Tibial nerve (tissue), 4 donors: ENCODE data around the gene TEKTIP1. TPM values are rescaled to one million over a fixed set of nuclear protein-coding genes. Genes with fewer than 3 reads are reported as not detected.
"Not testable (repeated sequence)": the region's sequence is repeated elsewhere in the genome, so short reads cannot be mapped to it uniquely, and the experiment has no call there.

ENCODE experiments used
- DNase-seq, 2 donors: peaks; one replicate each; pipeline ENCODE4 v3.0.0-alpha.2; 2019; ENCODE audit warnings: low spot score in 2 of 2
- H3K27ac ChIP-seq, 4 donors: fragments of 200-600 bp; sonication (generic) in 3 of 4; one replicate each; pipeline ENCODE4 v1.5.1; 2017 to 2019; ENCODE audit warnings: mild to moderate bottlenecking in 1 of 4
- H3K27me3 ChIP-seq, 2 donors: fragments of 200-600 bp; sonication (generic) in 1 of 2; one replicate each; pipeline versions ENCODE4 v1.5.1 to v1.6.0; 2017 to 2019
- H3K36me3 ChIP-seq, 3 donors: fragments of 200-600 bp; sonication (generic); one replicate each; pipeline ENCODE4 v1.5.1; 2018 to 2019
- H3K4me1 ChIP-seq, 4 donors: fragments of 200-600 bp; sonication (generic) in 3 of 4; one replicate each; pipeline ENCODE4 v1.5.1; 2017 to 2019
- H3K4me3 ChIP-seq, 4 donors: fragments of 200-600 bp; sonication (generic) in 3 of 4; one replicate each; pipeline ENCODE4 v1.5.1; 2017 to 2019; ENCODE audit warnings: mild to moderate bottlenecking in 1 of 4, moderate library complexity in 1 of 4
- H3K9me3 ChIP-seq, 4 donors: fragments of 200-600 bp; sonication (generic) in 3 of 4; one replicate each; pipeline ENCODE4 v1.5.1; 2017 to 2019
- CTCF ChIP-seq, 5 experiments: fragments of 200-600 bp in 3 of 5; fragments of 450-650 bp in 2 of 5; sonication (generic) in 3 of 5; IDR thresholded peaks; one replicate each; pipeline ENCODE4 v1.5.1; 2016 to 2019; ENCODE audit warnings: antibody characterized with exemption in 5 of 5, mild to moderate bottlenecking in 3 of 5, moderate library complexity in 2 of 5
- EP300 ChIP-seq, 2 donors: sonication (generic); formaldehyde crosslinking; IDR thresholded peaks; one replicate each; pipeline ENCODE4 v1.6.1; 2017; ENCODE audit warnings: antibody characterized with exemption in 2 of 2, mild to moderate bottlenecking in 1 of 2
- POLR2A ChIP-seq, 2 donors: fragments of 450-650 bp; IDR thresholded peaks; one replicate each; pipeline ENCODE4 v1.6.1; 2017; ENCODE audit warnings: antibody characterized with exemption in 2 of 2, mild to moderate bottlenecking in 2 of 2, moderate library complexity in 2 of 2
- WGBS, 2 donors: methylation state at CpG; one replicate each; pipeline ENCODE4 v1.1.5; 2018; 5-methylcytosine and 5-hydroxymethylcytosine counted together
- total RNA-seq, 4 donors: library from RNA; depleted of rRNA; stranded (reverse); fragments of >200 nt; gene quantifications; one replicate each; pipeline ENCODE4 v1.1.0, GENCODE V29; 2016

The TEKTIP1 gene
- total RNA-seq, 4 donors from 2014 or later: 2.4 TPM; not detected in 3

GRCh38 chr19:3578390-3578789, 39.4 kb downstream of the TEKTIP1 start:
- Histone ChIP-seq H3K4me3 (no peak overlapping the region), H3K9me3 (no peaks in the 10 kb centered on the region), H3K27ac (peak overlapping the region in 1 of 4 donors; percentile 50), H3K4me1 (peaks cover 0 to 50% (median 17%) of the 10 kb centered on the region in 4 donors), H3K27me3 (no peaks in the 10 kb centered on the region), H3K36me3 (peaks cover 0 to 33% (median 2%) of the 10 kb centered on the region in 3 donors)
- TF ChIP-seq POLR2A (IDR thresholded peaks at IDR 0.05) (no peak), EP300 (IDR thresholded peaks at IDR 0.05) (no peak), CTCF (IDR thresholded peaks at IDR 0.05) (no peak)
- DNase-seq: no peak
- WGBS, 2 donors: 70 to 81% methylated on average over 11 to 17 of the region's 17 CpGs

DNA sequence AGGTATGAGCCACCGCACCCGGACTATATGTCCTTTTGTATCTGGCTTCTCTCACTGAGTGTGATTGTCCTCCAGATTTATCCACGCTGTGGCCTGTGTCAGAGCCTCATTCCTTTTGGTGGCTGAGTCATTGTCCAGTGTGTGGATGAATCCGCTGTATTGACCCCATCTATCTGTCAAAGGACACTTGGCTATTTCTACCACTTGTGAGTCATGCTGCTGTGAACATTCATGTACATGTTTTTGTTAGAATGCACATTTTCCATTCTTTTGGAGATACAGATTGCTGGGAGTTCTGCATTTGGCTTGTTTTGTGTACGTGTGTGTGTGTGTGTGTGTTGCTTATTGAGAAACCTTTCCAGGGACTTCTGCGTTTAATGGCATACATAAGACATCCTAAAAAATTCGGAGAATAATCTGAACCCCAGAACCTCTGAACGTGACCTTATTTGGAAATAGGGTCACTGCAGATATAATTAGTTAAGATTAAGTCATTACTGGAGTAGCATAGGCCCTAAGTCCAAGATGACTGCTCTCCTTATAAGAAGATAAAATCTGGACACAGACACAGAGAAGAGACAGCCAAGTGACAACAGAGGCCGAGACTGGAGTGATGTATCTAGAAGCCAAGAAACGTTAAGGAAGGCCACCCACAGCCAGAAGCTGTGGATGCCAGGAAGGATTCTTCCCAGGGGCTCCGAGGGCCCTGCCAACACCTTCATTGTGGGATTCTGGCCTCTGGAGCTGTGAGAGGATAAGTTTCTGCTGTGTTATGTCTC, 41.4 kb downstream of the TEKTIP1 start:
- Histone ChIP-seq H3K4me3 (no peak overlapping the region), H3K36me3 (peaks cover 0 to 20% (median 0%) of the 10 kb centered on the region in 3 donors), H3K27ac (peak overlapping the region in 3 of 4 donors; percentile 45 to 73 (median 68)), H3K9me3 (no peaks in the 10 kb centered on the region), H3K4me1 (peaks cover 0 to 33% (median 11%) of the 10 kb centered on the region in 4 donors), H3K27me3 (peaks cover 0 to 12% of the 10 kb centered on the region in 2 donors)
- TF ChIP-seq EP300 (IDR thresholded peaks at IDR 0.05): peak in 1 of 2 donors; percentile 14
- TF ChIP-seq CTCF (IDR thresholded peaks at IDR 0.05): no peak
- no peak for TF ChIP-seq POLR2A (IDR thresholded peaks at IDR 0.05)
- WGBS, 2 donors: 30 to 35% methylated on average over 11 of the region's 11 CpGs
- DNase-seq: no peak

DNA sequence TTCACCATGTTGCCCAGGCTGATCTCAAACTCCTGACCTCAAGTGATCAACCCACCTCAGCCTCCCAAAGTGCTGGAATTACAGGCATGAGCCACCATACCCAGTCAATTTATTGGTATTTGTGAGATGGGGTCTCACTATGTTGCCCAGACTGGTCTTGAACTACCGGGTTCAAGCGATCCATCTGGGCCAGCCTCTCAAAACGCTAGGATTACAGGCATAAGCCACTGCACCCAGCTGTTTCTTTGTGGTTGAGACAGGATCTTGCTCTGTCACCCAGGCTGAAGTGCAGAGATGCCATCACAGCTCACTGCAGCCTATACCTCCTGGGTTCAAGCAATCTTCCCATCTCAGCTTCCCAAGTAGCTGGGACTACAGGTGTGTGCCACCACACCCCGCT, 42.8 kb downstream of the TEKTIP1 start:
- peaks cover 0 to 29% (median 5%) of the 10 kb centered on the region in 4 donors for H3K4me1 ChIP-seq
- DNase-seq, H3K9me3 ChIP-seq, H3K4me3 ChIP-seq, H3K36me3 ChIP-seq, H3K27ac ChIP-seq: not testable (repeated sequence)
- WGBS, 2 donors: 85 to 87% methylated on average over 4 of the region's 4 CpGs
- H3K27me3 ChIP-seq: peaks cover 0 to 23% of the 10 kb centered on the region in 2 donors

DNA sequence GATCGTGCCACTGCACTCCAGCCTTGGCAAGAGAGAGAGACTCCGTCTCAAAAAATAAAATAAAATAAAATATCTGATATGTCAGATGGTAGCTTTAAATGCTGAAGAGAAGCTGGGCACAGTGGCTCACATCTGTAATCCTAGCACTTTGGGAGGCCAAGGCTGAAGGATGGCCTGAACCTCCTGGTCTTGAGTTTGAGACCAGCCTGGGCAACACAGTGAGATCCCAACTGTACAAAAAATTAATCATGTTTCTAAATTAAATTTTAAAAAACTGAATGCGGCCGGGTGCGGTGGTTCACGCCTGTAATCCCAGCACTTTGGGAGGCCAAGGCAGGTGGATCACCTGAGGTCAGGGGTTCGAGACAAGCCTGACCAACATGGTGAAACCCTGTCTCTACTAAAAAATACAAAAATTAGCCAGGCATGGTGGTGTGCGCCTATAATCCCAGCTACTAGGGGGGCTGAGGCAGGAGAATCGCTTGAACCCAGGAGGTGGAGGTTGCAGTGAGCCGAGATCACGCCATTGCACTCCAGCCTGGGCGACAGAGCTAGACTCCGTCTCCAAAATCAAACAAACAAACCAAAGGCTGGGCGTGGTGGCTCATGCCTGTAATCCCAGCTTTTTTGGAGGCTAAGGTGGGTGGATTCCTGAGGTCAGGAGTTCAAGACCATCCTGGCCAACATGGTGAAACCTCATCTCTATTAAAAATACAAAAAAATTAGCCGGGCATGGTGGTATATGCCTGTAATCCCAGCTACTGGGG, 45.2 kb downstream of the TEKTIP1 start:
- not testable (repeated sequence) for H3K36me3 ChIP-seq, H3K27ac ChIP-seq, DNase-seq, H3K9me3 ChIP-seq, H3K4me3 ChIP-seq
- H3K4me1 ChIP-seq: peaks cover 0 to 24% (median 4%) of the 10 kb centered on the region in 4 donors
- peaks cover 0 to 23% of the 10 kb centered on the region in 2 donors for H3K27me3 ChIP-seq
- WGBS, 2 donors: 86 to 93% methylated on average over 15 of the region's 15 CpGs

- TF ChIP-seq CTCF (IDR thresholded peaks at IDR 0.05): no peak
- TF ChIP-seq EP300 (IDR thresholded peaks at IDR 0.05): no peak
- no peak for TF ChIP-seq POLR2A (IDR thresholded peaks at IDR 0.05)
- H3K27ac ChIP-seq: peak within 1 kb of the TSS in 1 of 4 donors; percentile 3
- H3K36me3 ChIP-seq: no peaks in the 10 kb centered on the region
These were observed 46.5 kb downstream of the TEKTIP1 start, which contains the start of gene GIPC3 for GRCh38 chr19:3585301-3586126. Gene GIPC3 (plus strand): TSS chr19:3585478. CDS start chr19:3585598, 120 bp downstream.

More at GRCh38 chr19:3585301-3586126, 46.5 kb downstream of the TEKTIP1 start, which contains the start of gene GIPC3:
- peak within 1 kb of the TSS; percentile 19 to 49 (median 32) for H3K4me3 ChIP-seq
- H3K4me1 ChIP-seq: peaks cover 0 to 16% (median 3%) of the 10 kb centered on the region in 4 donors
- H3K27me3 ChIP-seq: peaks cover 0 to 23% of the 10 kb centered on the region in 2 donors
- H3K9me3 ChIP-seq: no peaks in the 10 kb centered on the region
- DNase-seq: no peak
- 3 to 6% methylated on average over 20 to 40 of the region's 84 CpGs for WGBS, 2 donors
